A549 (cell line): ENCODE results near the gene NXPH1. TPM values are rescaled to one million over a fixed set of nuclear protein-coding genes. Genes with fewer than 3 reads are reported as not detected.
A peak's percentile ranks its signal among the peaks of the same experiment; 100 is the strongest.

Experiments
- ATAC-seq, 2 experiments: fragments of 200-7000 bp in 1 of 2; fragments of >200 bp in 1 of 2; cut with Nextera tagmentation in 1 of 2; cut with Tn5 transposase in 1 of 2; 3 replicates each; pipeline versions ENCODE4 v1.8.0 to v1.9.1; 2018 to 2020; ENCODE audit warnings: mild to moderate bottlenecking in 1 of 2, moderate library complexity in 1 of 2
- CTCF ChIA-PET: fragments of 300-600 bp; sonication (Branson Sonifier 250); formaldehyde crosslinking; extraction: SDS; loops from one replicate; lab custom pipeline; 2021; ENCODE audit warnings: antibody characterized with exemption, inconsistent platforms; lab: Yijun Ruan, JAX
- POLR2A ChIA-PET: fragments of 350-600 bp; formaldehyde crosslinking; extraction: SDS; loops from one replicate; lab custom pipeline; 2021; ENCODE audit warnings: antibody characterized with exemption, inconsistent platforms; lab: Yijun Ruan, JAX
- DNase-seq, 2 experiments: peaks; one replicate each; pipeline versions ENCODE4 v3.0.0 to v3.0.0-alpha.2; 2011 to 2016; ENCODE audit warnings: low read depth in 1 of 2, low spot score in 1 of 2
- FAIRE-seq: peaks from 2 replicates; lab custom pipeline; 2011; peaks lifted over from hg19 to GRCh38; lab: Jason Lieb, UNC
- H3K27ac ChIP-seq, 2 experiments: fragments of >200 bp; sonication (Bioruptor Twin); formaldehyde crosslinking; 3 replicates each; pipeline ENCODE4 v1.5.1; 2016 to 2017
- H3K4me1 ChIP-seq: fragments of >200 bp; sonication (Bioruptor Twin); formaldehyde crosslinking; 3 replicates; pipeline ENCODE4 v1.6.1; 2016
- H3K4me2 ChIP-seq: fragments of >200 bp; sonication (Bioruptor Twin); formaldehyde crosslinking; 3 replicates; pipeline ENCODE4 v1.6.1; 2016
- H3K4me3 ChIP-seq: fragments of >200 bp; sonication (Bioruptor Twin); formaldehyde crosslinking; 3 replicates; pipeline ENCODE4 v1.5.1; 2016
- H3K9me3 ChIP-seq: fragments of >200 bp; sonication (Bioruptor Twin); formaldehyde crosslinking; 3 replicates; pipeline ENCODE4 v1.6.1; 2016
- ATOH8 ChIP-seq: fragments of 250-450 bp; sonication (Bioruptor Pico); IDR thresholded peaks from 2 replicates; pipeline ENCODE4 v1.5.0; 2020; ENCODE audit warnings: low read depth, mild to moderate bottlenecking, moderate library complexity
- CEBPB ChIP-seq, 2 experiments: fragments of >200 bp in 1 of 2; sonication (Bioruptor Twin) in 1 of 2; formaldehyde crosslinking in 1 of 2; IDR thresholded peaks; 2 replicates each; pipeline ENCODE4 v1.6.1; 2012 to 2016
- E2F6 ChIP-seq: IDR thresholded peaks from 2 replicates; pipeline ENCODE4 v1.6.1; 2012; ENCODE audit warnings: low read depth, borderline replicate concordance
- EHF ChIP-seq: fragments of 250-450 bp; sonication (Bioruptor Pico); IDR thresholded peaks from 2 replicates; pipeline ENCODE4 v1.5.0; 2020; ENCODE audit warnings: mild to moderate bottlenecking
- FOSL2 ChIP-seq, 2 experiments: fragments of 450-650 bp in 1 of 2; fragments of >200 bp in 1 of 2; sonication (Bioruptor Twin) in 1 of 2; formaldehyde crosslinking; IDR thresholded peaks; 2 replicates each; pipeline versions ENCODE4 v1.5.0 to v1.6.1; 2016 to 2020; ENCODE audit warnings: mild to moderate bottlenecking in 1 of 2, moderate library complexity in 1 of 2
- GATA3 ChIP-seq: IDR thresholded peaks from 2 replicates; pipeline ENCODE4 v1.6.1; 2012; ENCODE audit warnings: borderline replicate concordance
- HOXA7 ChIP-seq: fragments of 250-450 bp; sonication (Bioruptor Pico); IDR thresholded peaks from 2 replicates; pipeline ENCODE4 v1.5.0; 2020; ENCODE audit warnings: mild to moderate bottlenecking, moderate library complexity
- HOXB13 ChIP-seq: fragments of 250-450 bp; sonication (Bioruptor Pico); IDR thresholded peaks from 2 replicates; pipeline ENCODE4 v1.5.0; 2020; ENCODE audit warnings: low read depth, mild to moderate bottlenecking, moderate library complexity
- MYC ChIP-seq: IDR thresholded peaks from 2 replicates; pipeline ENCODE4 v1.6.1; 2012; ENCODE audit warnings: mild to moderate bottlenecking, inconsistent platforms, low read length, improper control_type of control experiment, borderline replicate concordance
- POLR2AphosphoS2 ChIP-seq: conservative IDR thresholded peaks from 2 replicates; pipeline ENCODE4 v1.6.1; 2012; ENCODE audit warnings: low read length, improper control_type of control experiment, inconsistent platforms
- RAD21 ChIP-seq, 2 experiments: fragments of >200 bp in 1 of 2; sonication (Bioruptor Twin) in 1 of 2; formaldehyde crosslinking in 1 of 2; IDR thresholded peaks in 1 of 2; conservative IDR thresholded peaks in 1 of 2; 2 replicates in 1 of 2; 3 replicates in 1 of 2; pipeline ENCODE4 v1.6.1; 2012 to 2018; ENCODE audit warnings: inconsistent platforms in 1 of 2
- RARB ChIP-seq: fragments of 250-450 bp; sonication (Bioruptor Pico); IDR thresholded peaks from 2 replicates; pipeline ENCODE4 v1.8.0; 2021; ENCODE audit warnings: mild to moderate bottlenecking, moderate library complexity
- ZNF302 ChIP-seq: fragments of 250-450 bp; sonication (Bioruptor Pico); IDR thresholded peaks from 2 replicates; pipeline ENCODE4 v1.9.0; 2021; ENCODE audit warnings: inconsistent platforms, mild to moderate bottlenecking, moderate library complexity
- ZSCAN20 ChIP-seq: fragments of 250-450 bp; sonication (Bioruptor Pico); IDR thresholded peaks from 2 replicates; pipeline ENCODE4 v1.8.0; 2022; ENCODE audit warnings: mild to moderate bottlenecking, moderate library complexity
- WGBS: methylation state at CpG from one replicate; pipeline ENCODE4 v1.1.6; 2017; ENCODE audit errors: missing lambda C conversion rate; 5-methylcytosine and 5-hydroxymethylcytosine counted together
- polyA plus RNA-seq, 4 experiments: library from polyadenylated mRNA; depleted of rRNA in 3 of 4; stranded (reverse); fragments of >200 nt; fragmentation: RNase III in 1 of 4; extraction: RNeasy Plus Mini Kit Qiagen cat#74134 plus additional on column Dnase treatment in 1 of 4; gene quantifications; 2 replicates in 3 of 4; 3 replicates in 1 of 4; pipeline ENCODE4 v1.2.3, GENCODE V29; 2011 to 2017
- TF ChIP-seq, protein P1 (sequence below): fragments of 200-600 bp; sonication (generic); IDR thresholded peaks from 2 replicates; pipeline ENCODE4 v1.6.1; 2016; ENCODE audit warnings: antibody characterized with exemption, mild to moderate bottlenecking, moderate library complexity

Gene NXPH1
- polyA plus RNA-seq, 2 of the 4 experiments (the other 2 are of a cell fraction): not detected

DNA sequence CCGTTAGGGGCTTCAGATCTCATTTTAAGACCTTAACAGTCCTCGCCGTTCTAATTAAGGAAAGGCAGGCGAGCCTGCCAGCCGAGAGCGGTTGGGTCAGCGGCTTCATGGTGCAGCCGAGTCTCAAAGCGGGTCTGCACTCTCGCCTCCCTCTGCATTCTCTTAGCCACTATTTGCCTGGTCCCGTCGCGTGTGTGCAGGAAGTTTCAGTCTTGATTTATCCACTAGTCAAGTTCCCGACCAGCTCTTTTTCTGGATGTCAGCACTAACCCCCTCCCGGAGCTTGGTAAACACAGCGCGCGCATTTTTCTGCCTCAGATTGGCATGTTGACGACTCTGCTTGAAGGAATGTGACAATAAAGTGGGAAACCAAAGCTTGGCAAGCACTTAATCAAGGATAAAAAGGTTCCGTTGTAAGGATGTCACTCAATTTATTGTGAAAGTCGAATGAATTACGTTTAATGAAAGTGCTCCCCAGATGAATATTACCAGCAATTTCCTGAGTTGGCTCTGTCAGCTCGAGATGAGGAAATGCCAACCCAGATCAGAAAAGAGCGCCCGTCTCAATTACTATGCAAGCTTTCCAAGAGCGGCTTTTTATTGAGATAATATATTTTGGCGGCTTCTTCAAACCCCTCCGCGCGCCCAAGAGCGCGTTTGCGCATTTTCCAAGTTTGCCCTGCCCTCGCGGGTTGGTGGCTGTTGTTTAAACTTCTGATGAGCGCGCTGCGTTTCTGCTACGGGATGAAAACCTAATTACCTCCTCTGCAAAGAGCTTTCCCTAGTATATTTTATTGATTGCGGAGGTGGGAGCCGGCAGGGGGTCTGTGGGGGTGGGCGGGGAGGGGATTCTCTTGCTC is 7.9 kb downstream of the NXPH1 start (continued):
- no peak for TF ChIP-seq RARB
- no peak for TF ChIP-seq E2F6
- TF ChIP-seq FOSL2 (IDR thresholded peaks at IDR 0.05): no peak
- no peak for TF ChIP-seq FOSL2 (CRISPR knock-in tag; IDR thresholded peaks at IDR 0.05)
- TF ChIP-seq GATA3: no peak
- TF ChIP-seq CEBPB (IDR thresholded peaks at IDR 0.05): no peak
- TF ChIP-seq EHF: no peak
- no peak for TF ChIP-seq ATOH8 (CRISPR knock-in tag)

GRCh38 chr7:8442051-8442813 is 8.8 kb downstream of the NXPH1 start:
- POLR2A ChIA-PET: no interaction called here
- WGBS: 74% methylated on average over 51 of the region's 51 CpGs
- no peak overlapping the region for H3K4me2 ChIP-seq
- CTCF ChIA-PET: interaction anchor here (1.8 kb wide), 1 partner anchor 23 kb away, joined by 8 read pairs; no protein-coding TSS in a partner anchor
- FAIRE-seq (no peak), DNase-seq (no peak), ATAC-seq (no peak)
- no peak overlapping the region for H3K27ac ChIP-seq
- TF ChIP-seq ZSCAN20 (no peak), HOXB13 (CRISPR knock-in tag) (no peak), ZNF302 (CRISPR knock-in tag) (no peak)
- TF ChIP-seq, protein P1, sequence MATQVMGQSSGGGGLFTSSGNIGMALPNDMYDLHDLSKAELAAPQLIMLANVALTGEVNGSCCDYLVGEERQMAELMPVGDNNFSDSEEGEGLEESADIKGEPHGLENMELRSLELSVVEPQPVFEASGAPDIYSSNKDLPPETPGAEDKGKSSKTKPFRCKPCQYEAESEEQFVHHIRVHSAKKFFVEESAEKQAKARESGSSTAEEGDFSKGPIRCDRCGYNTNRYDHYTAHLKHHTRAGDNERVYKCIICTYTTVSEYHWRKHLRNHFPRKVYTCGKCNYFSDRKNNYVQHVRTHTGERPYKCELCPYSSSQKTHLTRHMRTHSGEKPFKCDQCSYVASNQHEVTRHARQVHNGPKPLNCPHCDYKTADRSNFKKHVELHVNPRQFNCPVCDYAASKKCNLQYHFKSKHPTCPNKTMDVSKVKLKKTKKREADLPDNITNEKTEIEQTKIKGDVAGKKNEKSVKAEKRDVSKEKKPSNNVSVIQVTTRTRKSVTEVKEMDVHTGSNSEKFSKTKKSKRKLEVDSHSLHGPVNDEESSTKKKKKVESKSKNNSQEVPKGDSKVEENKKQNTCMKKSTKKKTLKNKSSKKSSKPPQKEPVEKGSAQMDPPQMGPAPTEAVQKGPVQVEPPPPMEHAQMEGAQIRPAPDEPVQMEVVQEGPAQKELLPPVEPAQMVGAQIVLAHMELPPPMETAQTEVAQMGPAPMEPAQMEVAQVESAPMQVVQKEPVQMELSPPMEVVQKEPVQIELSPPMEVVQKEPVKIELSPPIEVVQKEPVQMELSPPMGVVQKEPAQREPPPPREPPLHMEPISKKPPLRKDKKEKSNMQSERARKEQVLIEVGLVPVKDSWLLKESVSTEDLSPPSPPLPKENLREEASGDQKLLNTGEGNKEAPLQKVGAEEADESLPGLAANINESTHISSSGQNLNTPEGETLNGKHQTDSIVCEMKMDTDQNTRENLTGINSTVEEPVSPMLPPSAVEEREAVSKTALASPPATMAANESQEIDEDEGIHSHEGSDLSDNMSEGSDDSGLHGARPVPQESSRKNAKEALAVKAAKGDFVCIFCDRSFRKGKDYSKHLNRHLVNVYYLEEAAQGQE: no peak
- peaks cover 3% of the 10 kb centered on the region; the same call in 1 of the 3 replicates for H3K9me3 ChIP-seq
- H3K4me3 ChIP-seq: no peak overlapping the region
- no peaks in the 10 kb centered on the region for H3K4me1 ChIP-seq

- Histone ChIP-seq H3K27ac (no peak overlapping the region), H3K4me3 (no peak overlapping the region), H3K4me2 (no peak overlapping the region), H3K9me3 (peaks cover 3% of the 10 kb centered on the region; the same call in 1 of the 3 replicates), H3K4me1 (no peaks in the 10 kb centered on the region)
- 52% methylated on average over 38 of the region's 40 CpGs for WGBS
- CTCF ChIA-PET: no interaction called here
- peak in 1 of 2 experiments; percentile 38; a peak in 1 of 6 replicates for ATAC-seq
- no peak for DNase-seq
- TF ChIP-seq MYC (no peak), HOXA7 (CRISPR knock-in tag) (no peak), RAD21 (conservative IDR thresholded peaks at IDR 0.05 in 1 of 2, IDR thresholded peaks at IDR 0.05 in 1 of 2) (no peak), FOSL2 (IDR thresholded peaks at IDR 0.05) (no peak), FOSL2 (CRISPR knock-in tag; IDR thresholded peaks at IDR 0.05) (no peak), POLR2AphosphoS2 (no peak)
- TF ChIP-seq, protein P1: peak; percentile 76
- POLR2A ChIA-PET: no interaction called here
- FAIRE-seq: no peak
These were observed 9.4 kb downstream of the NXPH1 start for GRCh38 chr7:8442814-8443304.
